ENCODE measurements around the gene HDAC4.

HDAC4 gene

DNA sequence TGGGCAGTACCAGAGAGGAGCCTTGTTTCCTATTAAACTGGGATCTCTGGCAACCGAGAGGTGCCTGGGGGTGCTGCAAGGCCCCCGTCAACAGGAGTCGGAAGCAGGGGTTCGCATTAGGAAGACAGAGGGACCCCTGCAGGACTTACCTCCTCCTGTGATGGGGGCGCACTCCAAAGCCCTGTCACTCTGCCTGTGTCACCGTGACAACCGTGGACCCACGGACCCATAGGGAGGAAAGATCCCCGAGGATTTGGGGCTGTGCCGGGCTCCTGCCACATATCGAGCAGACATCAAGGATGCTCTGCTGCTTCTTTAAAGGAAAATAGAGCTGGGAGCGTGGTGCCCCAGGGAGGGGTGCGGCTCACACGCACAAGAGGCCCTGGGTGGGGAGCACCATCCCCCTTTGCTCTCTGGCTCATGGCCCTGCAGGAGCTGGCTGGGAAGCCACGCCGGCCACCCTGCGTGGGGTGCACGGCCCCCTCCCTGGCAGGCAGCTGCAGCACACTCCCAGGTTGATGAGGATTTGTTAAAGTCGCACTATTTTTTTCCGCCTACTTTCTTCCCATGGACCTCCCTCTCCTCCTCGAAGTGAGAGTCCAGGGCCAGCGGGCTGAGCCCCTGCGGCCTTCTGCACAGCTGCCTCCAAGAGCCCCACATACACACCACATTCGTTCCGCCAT, 385.5 kb downstream of the HDAC4 start:
- DNase-seq = no peak

DNA sequence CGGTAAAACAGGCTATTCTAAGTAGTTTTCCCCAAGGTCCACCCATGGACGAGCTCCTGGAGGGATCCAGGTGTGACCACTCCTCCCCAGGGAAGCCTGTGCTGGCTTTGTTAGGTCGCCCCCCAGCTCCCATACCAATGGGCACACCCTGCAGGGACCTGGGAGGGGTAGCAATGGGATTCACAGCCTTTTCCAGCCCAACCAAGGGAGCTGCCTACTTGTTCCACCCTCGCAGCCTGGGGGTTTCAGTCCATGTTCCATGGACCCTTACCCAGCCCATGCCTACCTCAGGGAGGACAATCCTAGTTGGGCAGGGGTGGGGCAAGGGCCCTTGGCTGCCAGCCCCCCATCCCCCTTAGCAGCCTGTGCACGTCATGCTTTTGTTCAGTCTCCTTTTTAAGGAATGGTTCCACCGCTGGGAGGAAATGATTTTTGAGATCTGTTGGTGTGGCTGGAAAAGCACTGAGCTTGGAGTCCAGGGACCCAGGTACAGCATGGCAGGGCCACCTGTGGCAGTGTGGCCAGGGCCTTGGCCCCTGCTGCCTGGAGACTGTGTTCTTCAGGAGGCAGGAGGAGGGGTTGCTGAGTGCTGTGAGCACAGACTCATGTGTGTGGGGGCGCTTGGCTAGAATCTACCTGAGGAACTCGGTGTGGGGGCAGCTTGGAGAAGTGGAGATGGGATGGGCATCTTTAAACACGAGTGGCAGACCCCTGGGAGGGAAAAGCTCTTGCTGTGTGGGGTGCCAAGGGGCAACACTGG, 386.2 kb downstream of the HDAC4 start:
- no peak for DNase-seq

DNA sequence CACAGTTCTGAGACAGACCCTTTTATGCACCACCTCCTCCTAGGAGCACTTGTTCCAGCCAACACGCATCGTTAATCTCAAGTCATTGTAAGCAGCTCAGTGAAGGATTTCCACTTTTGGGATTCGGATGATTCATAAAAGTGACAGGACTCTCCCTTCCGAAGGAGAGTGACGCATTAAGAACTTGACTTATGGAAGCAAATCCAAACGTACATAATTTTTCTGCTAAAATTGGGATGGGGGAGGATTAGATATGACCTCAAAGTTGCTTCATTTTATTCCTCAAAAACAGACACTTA, 387.2 kb downstream of the HDAC4 start:
- DNase-seq = no peak

DNA sequence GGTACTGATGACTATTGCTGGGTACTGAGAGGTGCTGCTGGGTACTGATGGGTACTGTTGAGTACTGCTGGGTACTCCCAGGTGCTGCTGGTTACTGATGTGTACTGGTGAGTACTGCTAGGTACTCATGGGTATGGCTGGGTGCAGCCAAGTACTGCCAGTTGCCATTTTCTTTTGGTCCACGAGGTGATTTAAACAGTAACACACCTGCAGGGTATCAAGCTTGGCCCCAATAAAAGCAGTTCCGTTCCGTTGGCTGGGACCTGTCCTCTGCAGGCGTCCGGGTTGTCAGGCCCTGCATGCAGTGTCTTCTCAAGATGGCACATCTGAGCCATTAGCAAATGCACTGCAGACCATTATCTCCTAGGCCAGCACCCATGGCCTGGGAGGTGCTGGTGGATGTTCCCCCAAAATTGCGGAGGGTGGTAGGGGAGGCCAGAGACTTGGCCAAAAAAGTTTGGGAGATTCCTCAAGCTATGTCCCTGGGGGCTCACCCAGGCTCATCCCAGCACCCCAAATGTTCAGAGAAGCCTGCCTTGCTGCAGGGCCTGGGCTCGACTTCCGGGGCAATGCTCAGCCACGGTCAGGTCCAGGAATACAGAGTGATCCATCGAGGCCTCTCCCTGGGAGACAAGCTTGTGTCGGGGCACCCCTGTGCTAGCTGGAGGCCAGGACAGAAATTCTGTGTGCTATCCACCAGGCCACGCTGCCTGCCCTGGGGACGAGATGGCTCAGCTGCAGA, 387.7 kb downstream of the HDAC4 start:
- no peak for DNase-seq

DNA sequence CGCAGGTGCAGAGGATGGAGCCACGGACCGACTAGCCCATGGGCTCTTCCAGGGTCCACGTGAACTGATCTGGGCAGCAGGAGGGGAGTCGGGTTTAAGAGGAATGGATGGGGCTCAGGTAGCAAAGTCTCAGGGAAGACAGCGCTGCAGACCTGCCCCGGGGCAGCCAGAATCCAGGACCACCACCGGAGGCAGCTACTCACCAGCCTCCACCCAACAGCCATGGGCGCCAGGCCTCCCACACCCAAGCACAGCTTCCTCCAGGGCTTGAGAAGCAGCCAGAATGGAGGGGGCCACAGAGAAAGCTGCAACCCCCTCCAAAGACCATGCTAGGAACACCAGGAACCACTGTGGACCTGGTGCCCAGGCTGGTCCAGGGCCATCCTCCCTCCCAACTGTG, 388.6 kb downstream of the HDAC4 start:
- DNase-seq = no peak

DNA sequence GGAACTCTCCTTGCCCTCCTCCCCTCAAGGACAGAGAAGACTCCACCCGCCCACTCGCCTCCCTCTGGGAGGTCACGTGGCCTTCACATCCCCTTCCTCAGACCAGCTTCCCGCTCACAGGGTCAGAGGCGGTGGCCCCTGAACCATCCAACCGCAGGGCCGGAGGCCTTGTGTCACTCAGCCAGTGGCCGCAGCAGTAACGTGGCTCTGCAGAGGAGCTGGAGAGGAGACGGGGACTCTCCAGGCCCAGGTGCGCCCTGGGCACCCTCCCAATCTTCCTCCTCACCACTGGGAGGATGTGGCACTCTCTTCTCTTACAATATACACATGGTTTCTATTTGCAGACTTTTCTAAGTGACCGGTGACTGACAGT, 391.2 kb downstream of the HDAC4 start:
- no peak for DNase-seq

DNA sequence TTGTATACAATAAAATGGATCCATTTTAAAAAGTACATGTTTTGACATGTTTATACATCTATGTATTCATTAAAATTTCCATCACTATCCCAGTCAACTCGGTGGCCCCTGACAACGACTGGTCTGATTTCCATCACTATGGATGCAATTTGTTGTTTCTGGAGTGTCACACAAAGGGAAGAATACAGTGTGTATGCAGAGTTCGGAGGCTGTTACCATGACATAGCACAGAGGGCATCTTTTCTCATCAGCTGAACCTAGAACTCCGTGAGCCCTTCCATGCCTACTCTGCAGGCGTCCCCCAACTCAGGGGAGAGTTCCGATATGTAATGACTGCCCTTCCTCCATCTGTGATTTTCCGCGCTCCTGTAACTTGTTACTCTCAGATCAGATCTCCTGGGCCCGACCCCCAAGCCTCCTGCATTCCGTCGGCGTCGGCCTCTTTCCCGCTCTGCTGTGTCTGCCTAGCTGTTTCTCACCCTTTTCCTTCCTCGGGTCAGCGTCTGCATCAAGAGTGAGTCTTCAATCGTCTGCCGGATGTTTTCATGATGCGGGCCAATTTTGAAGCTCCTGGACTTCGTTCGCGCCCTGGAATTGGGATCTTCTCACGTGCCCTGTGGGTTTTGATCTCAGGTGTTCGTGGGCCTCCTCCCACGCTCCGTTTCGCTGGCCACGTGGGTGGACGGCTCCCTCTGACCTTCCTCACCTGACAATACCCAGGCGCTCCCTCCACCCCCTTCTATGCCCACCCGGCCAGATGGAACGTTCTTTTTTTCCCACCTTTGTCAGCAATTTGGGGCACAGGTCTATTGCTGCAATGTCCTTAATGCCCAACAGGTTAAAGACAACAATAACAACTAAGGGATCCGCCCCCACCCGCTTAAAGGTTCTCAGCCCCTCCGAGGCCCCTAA, 391.9 kb downstream of the HDAC4 start:
- no peak for DNase-seq

DNA sequence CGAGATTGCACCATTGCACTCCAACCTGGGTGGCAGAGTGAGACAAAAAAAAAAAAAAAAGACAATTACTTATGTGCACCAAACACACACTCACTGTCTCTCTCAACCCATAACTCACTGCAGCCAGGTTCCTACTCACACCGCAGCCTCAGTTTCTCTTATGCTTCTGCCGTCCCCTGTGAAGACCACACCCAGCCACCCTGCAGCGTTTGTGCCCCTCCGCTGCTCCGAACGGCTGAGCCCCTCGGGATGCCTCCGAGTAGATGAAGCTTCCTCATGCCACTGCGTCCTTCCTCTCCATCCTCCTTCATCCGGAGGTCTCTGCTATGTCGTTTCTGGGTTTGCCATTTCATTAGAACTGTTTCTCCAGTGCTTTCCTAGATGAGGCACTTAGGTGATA, 392.8 kb downstream of the HDAC4 start:
- no peak for DNase-seq

DNA sequence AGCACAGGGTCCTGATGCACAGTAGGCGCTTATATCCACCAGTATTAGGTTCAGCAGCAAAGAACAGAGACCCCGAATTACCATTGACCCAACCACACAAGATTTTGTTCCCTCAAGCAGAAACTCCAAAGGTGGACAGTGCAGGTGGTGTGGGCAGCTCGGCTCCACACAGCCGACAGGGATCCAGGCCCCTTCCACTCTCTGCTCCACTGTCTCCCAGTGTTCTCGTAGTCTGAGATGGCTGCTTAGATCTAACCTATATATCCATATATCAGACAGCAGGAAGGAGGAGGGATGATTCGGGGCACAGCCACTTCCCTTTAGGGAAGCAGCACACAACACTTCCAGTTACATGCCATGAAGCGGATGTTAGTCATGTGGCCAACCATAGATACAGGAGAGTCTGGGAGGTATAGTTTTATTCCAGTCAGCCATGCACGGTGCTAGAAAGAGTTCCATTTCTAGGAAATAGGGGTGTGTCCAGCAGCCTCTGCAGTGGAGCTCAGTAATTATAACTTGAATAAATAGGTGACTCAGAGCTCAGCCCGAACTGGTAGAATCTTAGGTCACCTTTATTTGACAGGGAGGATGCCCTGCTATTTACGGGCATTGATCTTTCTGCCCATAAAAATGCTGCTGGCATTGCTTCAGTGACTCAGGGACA, 394.1 kb downstream of the HDAC4 start:
- peak; percentile 8 for DNase-seq

DNA sequence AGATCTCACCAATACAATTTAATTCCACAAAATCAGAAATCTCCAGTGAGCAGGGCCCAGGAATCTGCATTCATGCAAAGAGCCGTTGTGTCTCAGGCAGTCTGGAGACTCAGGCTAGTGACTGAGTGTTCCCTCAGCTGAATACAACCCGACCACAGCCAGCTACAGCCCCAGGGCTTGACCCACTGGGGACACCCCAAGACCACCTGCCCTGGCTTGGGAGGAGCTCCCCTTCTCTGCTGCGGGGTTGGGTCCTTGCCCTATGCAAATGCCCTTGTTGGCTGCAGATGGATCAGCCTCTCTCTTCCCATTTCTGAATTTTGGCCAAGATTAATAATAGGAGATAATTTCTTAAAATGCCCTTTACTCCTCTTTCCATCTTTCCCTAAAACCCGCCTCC, 395.2 kb downstream of the HDAC4 start:
- no peak for DNase-seq

DNA sequence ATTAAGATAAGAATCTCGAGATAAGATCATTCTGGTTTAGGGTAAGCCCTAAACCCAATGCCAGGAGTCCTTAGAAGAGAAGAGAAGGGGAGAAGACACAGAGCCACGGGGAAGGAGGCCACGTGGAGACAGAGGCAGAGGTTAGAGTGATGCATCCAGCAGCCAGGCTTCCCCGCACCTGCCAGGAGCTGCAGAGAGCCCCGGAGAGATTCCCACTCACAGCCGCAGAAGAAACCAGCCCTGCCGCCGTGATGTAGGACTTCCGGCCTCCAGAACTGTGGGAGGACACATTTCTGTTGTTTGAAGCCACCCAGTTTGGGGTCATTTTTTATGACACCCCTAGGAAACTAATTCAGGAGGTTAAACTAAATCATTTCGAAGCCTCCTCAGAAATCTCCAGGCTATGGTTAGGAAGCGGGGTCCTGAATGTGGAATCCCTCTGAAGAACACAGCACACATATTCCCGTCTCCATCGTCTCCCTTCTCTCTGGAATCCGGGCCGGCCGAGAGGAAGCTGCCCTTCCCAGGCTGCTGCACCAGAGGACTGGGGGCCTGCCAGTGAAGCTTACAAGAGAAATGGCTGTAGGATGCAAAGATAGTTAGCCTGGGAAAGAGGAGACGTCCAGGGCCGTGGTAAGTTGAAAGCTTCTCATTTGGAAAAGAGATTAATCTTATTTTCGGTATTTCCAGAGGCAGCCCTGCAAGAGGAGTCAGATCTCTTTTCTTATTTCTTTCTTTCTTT, 396.4 kb downstream of the HDAC4 start:
- DNase-seq = no peak

DNA sequence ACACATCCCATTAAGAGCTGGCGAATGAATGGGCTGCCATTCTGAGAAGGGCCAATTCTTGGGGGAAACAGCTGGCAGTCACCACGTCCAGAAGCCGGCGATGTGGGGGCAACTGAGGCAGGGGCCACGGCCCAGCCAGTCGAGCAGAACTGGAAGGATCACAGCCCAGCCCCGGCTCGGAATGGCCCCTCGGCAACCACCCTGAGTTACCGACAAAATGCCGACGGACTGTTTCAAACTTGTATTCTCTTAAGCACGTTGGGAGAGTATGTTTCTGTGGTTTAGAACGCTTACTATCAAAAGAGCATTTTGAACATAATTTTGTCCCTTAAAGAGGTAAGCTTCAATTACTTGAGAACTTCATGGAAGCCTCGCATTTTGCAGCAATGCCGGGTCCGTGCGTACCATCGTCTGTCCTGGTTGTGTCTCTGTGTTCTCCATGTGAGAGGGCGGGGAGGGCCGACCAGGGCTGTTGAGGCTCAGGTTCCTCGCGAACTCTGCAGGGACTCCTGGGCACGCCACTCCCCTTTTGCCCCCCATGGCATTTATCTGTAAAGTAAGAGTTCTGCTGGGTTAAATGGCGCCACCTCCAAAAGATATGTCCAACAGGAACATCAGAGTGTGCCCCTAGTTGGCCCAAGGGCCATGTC, 397.1 kb downstream of the HDAC4 start:
- DNase-seq = no peak

DNA sequence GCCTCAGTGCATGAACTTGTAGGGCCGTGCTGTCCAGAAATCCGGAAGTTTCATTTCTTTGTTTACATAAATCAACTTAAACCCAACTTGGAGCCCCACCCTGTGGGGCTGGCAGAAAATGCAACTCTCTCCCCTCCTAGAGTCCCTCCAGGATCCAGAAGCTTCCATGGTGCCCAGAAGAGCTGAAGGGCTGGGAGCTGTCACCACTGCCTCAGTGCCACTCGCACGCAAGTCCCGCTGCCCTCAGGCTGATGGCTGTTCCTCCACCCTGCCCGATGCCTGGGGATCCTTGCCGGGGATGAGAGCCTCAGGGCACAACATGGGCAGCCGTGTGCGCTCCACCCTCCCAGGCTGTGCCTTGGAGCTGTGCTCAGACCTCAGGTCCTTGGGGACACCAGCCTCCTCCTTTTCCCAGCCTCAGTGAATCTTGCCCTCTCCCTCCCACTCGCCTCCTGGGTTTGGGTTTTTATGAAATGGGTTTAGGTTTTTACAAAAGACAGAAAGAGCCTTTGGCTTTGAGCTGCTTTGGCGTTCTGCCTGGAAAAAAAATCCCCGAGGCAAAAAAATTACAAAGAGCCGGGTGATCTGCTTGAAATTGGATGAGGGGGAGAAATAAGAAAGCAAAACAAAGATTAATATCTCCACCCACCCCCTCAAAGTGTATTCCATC, 397.7 kb downstream of the HDAC4 start:
- peak; percentile 50 for DNase-seq

DNA sequence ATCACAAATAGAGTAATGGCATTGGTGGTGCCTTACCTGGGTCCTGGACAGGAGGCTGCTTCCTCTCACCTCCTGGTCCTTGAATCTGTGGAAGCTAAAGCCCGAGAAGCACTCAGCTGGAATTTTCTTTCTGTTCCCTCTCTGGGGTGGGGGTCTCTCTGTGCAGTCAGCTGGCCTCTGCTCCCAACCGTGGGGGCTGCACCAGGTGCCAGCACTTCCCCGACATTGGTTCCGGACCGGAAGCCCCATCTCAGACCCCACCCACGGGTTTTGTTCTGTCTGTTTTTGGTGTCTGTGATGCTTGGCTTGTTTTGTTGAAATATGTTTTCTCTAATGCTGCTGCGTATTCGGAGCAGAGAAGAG, 398.2 kb downstream of the HDAC4 start:
- DNase-seq = no peak

DNA sequence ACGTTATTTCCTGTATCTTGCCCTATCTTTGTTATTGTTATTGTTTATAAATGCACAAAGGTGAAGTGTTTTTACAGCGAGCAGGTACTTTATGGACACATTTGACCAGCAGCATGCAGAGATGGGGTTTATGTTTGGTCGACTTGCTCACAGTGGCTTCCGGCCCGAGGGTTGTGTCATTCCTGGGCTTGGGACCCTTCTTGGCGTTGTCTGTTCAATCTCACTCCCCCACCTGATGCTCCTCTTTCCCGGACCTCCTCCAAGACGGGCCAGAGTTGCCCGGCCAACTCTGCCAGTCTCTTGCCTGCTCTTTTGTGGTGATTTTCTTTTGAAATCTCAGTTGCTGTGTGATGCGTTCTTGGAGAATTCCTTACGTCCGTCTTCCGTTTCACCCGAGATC, 399.0 kb downstream of the HDAC4 start:
- no peak for DNase-seq

DNA sequence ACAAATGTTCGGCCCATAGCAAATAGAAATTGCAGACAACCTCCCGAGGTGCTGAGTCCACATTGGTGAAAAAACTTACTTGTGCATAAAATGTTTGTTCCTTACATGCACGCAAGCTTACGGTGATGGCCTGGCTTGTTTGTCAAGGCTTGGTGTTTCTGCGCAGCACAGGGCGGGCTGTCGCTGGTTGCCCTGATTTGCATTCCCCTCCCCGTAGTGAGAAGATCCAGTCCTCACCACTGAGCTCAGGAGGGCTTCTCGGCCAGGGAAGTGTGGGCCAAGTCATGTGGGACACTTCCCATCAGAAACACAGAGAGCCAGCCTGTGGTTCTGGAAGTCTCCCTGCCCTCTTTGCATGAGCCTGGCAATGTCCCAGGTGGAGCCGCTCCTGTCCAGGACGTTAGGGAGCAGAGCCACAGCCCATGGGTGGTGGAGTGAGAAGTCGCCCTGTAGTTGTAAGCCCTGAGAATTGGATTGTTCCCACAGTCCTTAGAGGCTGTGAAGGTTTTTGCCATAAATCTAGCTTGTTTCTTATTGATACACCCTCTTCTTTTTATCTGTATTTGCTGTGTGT, 400.2 kb downstream of the HDAC4 start:
- no peak for DNase-seq

DNA sequence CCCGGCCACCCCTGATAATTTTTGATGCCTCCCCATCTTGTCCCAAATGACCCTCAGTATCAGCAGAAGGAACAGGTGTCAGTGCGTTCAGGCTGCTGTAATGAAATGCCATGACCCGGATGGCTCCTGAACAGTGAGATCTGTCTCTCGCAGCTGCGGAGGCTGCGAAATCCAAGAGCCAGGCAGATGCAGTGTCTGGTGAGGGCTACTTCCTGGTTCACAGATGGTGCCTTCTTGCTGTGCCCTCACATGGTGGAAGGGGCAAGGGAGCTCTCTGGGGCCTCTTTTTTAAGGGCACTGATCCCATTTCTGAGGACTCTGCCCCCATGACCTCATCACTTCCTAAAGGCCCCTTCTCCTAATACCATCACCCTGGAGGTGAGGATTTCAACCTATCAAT, 400.7 kb downstream of the HDAC4 start:
- DNase-seq = no peak

DNA sequence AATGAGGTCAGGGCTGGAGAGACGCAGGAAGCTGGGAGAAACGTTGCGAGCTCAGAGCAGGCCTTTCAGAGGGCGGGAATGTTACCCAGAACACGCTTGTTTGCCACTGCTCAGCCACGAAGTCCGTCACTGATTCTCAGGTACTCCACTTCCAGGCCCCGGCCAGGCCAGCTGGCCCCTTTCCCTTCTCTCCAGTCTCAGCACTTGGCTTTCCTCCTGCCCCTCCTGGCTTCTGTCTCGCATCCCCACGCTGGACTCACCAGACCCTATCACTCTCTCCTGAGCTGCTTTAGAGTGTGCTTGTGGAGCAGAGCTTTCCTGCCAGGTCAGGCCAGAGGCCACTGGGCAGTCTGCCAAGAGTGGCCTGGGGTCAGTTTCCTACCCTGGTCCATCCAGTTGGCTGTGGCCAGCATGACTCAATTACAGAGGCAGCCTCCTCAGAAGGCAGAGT, 401.5 kb downstream of the HDAC4 start:
- DNase-seq = no peak

DNA sequence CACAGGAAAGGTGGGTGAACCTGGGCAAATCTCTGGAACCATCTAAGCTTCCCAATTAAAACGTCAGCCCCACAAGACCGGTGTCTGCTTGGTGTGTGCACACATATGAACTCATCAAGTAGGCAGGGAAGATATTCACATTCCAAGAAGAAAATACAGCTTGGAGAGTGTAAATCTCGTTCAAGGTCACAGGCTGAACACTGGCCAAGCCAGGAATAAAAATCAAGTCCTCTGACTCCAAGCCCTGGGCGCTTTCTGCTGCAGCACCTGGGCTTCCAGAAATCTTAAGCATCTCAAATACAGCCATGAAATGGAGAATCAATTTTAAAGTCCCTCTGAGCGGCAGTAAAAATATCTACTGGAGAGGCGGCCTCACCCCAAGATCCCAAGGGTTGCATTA, 402.0 kb downstream of the HDAC4 start:
- DNase-seq = no peak
